Small intestine (tissue), 7 donors: ENCODE data around the gene PLB1. TPM values are rescaled to one million over a fixed set of nuclear protein-coding genes. Genes with fewer than 3 reads are reported as not detected.
"Not testable (repeated sequence)": the region's sequence is repeated elsewhere in the genome, so short reads cannot be mapped to it uniquely, and the experiment has no call there.

Experiments used
- DNase-seq, 2 donors: peaks; one replicate each; pipeline versions ENCODE4 v3.0.0 to v3.0.0-alpha.2; 2013
- FAIRE-seq: peaks from 2 replicates; lab custom pipeline; 2012; peaks lifted over from hg19 to GRCh38; lab: Jason Lieb, UNC
- H3K27ac ChIP-seq, 3 donors: one replicate each; pipeline ENCODE4 v1.5.1; 2013; ENCODE audit warnings: low read length in 2 of 3, mild to moderate bottlenecking in 2 of 3, control low read depth in 1 of 3, inconsistent platforms in 1 of 3, low read depth in 1 of 3, moderate library complexity in 1 of 3
- H3K27me3 ChIP-seq, 3 donors: one replicate each; pipeline ENCODE4 v1.6.1; 2013; ENCODE audit warnings: low read length in 3 of 3, inconsistent platforms in 1 of 3; ENCODE audit not compliant: control insufficient read depth in 3 of 3, insufficient read depth in 3 of 3
- H3K36me3 ChIP-seq, 3 donors: one replicate each; pipeline ENCODE4 v1.6.1; 2013; ENCODE audit warnings: low read length in 3 of 3, inconsistent platforms in 1 of 3, low read depth in 1 of 3, mild to moderate bottlenecking in 1 of 3, moderate library complexity in 1 of 3; ENCODE audit not compliant: control insufficient read depth in 3 of 3, insufficient read depth in 2 of 3
- H3K4me1 ChIP-seq, 3 donors: one replicate each; pipeline ENCODE4 v1.6.1; 2013; ENCODE audit warnings: low read length in 2 of 3, inconsistent platforms in 1 of 3, low read depth in 1 of 3, mild to moderate bottlenecking in 1 of 3, moderate library complexity in 1 of 3; ENCODE audit not compliant: control insufficient read depth in 3 of 3, insufficient read depth in 2 of 3
- H3K4me3 ChIP-seq, 3 donors: one replicate each; pipeline ENCODE4 v1.5.1; 2013; ENCODE audit warnings: low read length in 3 of 3, control low read depth in 1 of 3, inconsistent platforms in 1 of 3, low read depth in 1 of 3, mild to moderate bottlenecking in 1 of 3, moderate library complexity in 1 of 3
- H3K9me3 ChIP-seq, 2 donors: one replicate each; pipeline ENCODE4 v1.6.1; 2013; ENCODE audit warnings: low read depth in 1 of 2, low read length in 1 of 2; ENCODE audit not compliant: control insufficient read depth in 2 of 2, insufficient read depth in 1 of 2
- WGBS, 3 donors: extraction: QIAGEN DNeasy Blood & Tissue Kit; methylation state at CpG; one replicate each; pipeline ENCODE4 v1.1.7; 2013; 5-methylcytosine and 5-hydroxymethylcytosine counted together
- polyA plus RNA-seq, 4 donors: library from polyadenylated mRNA; stranded (reverse) in 3 of 4; unstranded in 1 of 4; fragments of 200-250 nt in 3 of 4; fragments of 120-200 nt in 1 of 4; gene quantifications; one replicate each; pipeline versions ENCODE4 v1.2.1 to v1.2.3, GENCODE V29; 2013
- donor health status: healthy with polysubstance abuse.
- donor health status: control.
- donor health status: control.
- donor health status: Bipolar disorder and iron deficiency.
- donor health status: healthy.

PLB1 gene
- polyA plus RNA-seq, 4 donors: 0.45 to 125 (median 1.1) TPM

GRCh38 chr2:28545590-28546200 lies 49.8 kb downstream of the PLB1 start:
- Histone ChIP-seq H3K27ac (peak overlapping the region; percentile 60 to 79 (median 73)), H3K27me3 (no peaks in the 10 kb centered on the region), H3K9me3 (no peaks in the 10 kb centered on the region), H3K4me1 (peaks cover 0 to 48% (median 18%) of the 10 kb centered on the region in 3 donors), H3K36me3 (no peaks in the 10 kb centered on the region), H3K4me3 (peak overlapping the region in 1 of 3 donors; percentile 2)
- FAIRE-seq: no peak
- peak; percentile 17 to 34 for DNase-seq
- WGBS, 3 donors: 45 to 71% (median 48%) methylated on average over 9 of the region's 9 CpGs

- FAIRE-seq: no peak
- H3K36me3 ChIP-seq: no peaks in the 10 kb centered on the region
- 21 to 46% (median 31%) methylated on average over 7 of the region's 7 CpGs for WGBS, 3 donors
- no peaks in the 10 kb centered on the region for H3K27me3 ChIP-seq
- H3K27ac ChIP-seq: no peak overlapping the region
- peak; percentile 32 to 53 for DNase-seq
- no peak overlapping the region for H3K4me3 ChIP-seq
- H3K9me3 ChIP-seq: no peaks in the 10 kb centered on the region
- peaks cover 0 to 48% (median 18%) of the 10 kb centered on the region in 3 donors for H3K4me1 ChIP-seq
Observed at GRCh38 chr2:28546242-28546641, 50.4 kb downstream of the PLB1 start.

- 18 to 57% (median 29%) methylated on average over 7 of the region's 7 CpGs for WGBS, 3 donors
- peak; percentile 67 to 83 for DNase-seq
- no peak for FAIRE-seq
- Histone ChIP-seq H3K4me1 (peaks cover 0 to 48% (median 18%) of the 10 kb centered on the region in 3 donors), H3K27me3 (no peaks in the 10 kb centered on the region), H3K36me3 (no peaks in the 10 kb centered on the region), H3K9me3 (no peaks in the 10 kb centered on the region), H3K4me3 (no peak overlapping the region), H3K27ac (peak overlapping the region; percentile 29 to 70 (median 61))
Observed at GRCh38 chr2:28547223-28547860, 51.5 kb downstream of the PLB1 start.

DNA sequence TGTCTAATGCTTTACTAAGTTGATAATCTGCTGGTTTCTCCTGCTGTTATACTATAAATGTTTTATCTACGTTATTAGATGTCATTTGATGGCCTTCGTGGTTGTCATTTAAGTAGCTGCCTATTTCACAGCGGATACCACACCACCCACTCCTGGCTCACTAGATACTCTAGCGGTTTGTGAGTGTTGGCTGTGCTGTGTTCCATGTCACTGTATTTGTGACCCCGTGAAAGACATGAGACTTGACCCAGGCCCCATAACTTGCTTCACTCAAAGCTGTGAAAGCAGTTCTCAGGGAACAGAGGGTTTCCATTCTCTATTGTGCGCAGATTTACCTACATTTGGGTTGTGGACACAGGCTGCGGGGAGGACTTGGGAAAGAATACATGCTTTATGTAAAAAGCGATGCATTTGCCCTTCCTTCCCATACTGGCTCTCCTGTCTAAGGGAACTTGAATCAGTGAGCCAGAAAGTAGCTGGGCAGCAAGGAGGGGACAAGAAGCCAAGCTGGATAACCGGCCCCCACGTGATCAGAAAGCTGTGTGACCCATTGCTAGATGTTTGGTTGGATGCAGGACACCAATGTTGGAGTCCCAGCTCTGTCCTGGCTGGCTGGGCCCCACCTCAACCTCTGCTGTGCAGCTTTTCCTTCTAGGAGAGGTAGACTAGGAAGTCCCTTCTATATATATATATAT lies 52.2 kb downstream of the PLB1 start:
- H3K27me3 ChIP-seq: no peaks in the 10 kb centered on the region
- 68 to 73% (median 72%) methylated on average over 10 of the region's 10 CpGs for WGBS, 3 donors
- H3K4me1 ChIP-seq: peaks cover 0 to 50% (median 18%) of the 10 kb centered on the region in 3 donors
- H3K9me3 ChIP-seq: no peaks in the 10 kb centered on the region
- H3K27ac ChIP-seq: no peak overlapping the region
- H3K36me3 ChIP-seq: no peaks in the 10 kb centered on the region
- H3K4me3 ChIP-seq: no peak overlapping the region
- DNase-seq (peak; percentile 19 to 42), FAIRE-seq (no peak)

DNA sequence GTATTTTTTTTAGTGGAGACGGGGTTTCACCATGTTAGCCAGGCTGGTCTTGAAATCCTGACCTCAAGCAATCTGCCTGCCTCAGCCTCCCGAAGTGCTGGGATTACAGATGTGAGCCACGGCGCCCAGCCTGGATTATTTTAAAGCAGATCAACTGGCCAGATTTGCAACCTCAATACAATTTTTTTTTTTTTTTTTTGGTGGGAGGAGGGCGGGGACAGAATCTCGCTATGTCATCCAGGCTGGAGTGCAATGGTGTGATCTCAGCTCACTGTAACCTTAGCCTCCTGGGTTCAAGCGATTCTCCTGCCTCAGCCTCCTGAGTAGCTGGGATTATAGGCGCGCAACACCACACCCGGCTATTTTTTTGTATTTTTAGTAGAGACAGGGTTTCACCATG lies 54.5 kb downstream of the PLB1 start:
- not testable (repeated sequence) for H3K36me3 ChIP-seq
- WGBS, 3 donors: 86 to 93% (median 92%) methylated on average over 10 of the region's 10 CpGs

GRCh38 chr2:28552045-28552823 lies 56.4 kb downstream of the PLB1 start:
- 55 to 60% (median 56%) methylated on average over 3 of the region's 3 CpGs for WGBS, 3 donors
- H3K27me3 ChIP-seq: no peaks in the 10 kb centered on the region
- no peaks in the 10 kb centered on the region for H3K9me3 ChIP-seq
- H3K27ac ChIP-seq: no peak overlapping the region
- no peaks in the 10 kb centered on the region for H3K36me3 ChIP-seq
- DNase-seq: peak; percentile 19 to 37
- FAIRE-seq: no peak
- no peak overlapping the region for H3K4me3 ChIP-seq
- H3K4me1 ChIP-seq: peaks cover 0 to 28% (median 3%) of the 10 kb centered on the region in 3 donors

More for the DNA sequence above, 54.5 kb downstream of the PLB1 start:
- not testable (repeated sequence) for H3K27me3 ChIP-seq, H3K4me3 ChIP-seq, DNase-seq, H3K27ac ChIP-seq, FAIRE-seq, H3K9me3 ChIP-seq
- H3K4me1 ChIP-seq: peaks cover 0 to 33% (median 13%) of the 10 kb centered on the region in 3 donors

DNA sequence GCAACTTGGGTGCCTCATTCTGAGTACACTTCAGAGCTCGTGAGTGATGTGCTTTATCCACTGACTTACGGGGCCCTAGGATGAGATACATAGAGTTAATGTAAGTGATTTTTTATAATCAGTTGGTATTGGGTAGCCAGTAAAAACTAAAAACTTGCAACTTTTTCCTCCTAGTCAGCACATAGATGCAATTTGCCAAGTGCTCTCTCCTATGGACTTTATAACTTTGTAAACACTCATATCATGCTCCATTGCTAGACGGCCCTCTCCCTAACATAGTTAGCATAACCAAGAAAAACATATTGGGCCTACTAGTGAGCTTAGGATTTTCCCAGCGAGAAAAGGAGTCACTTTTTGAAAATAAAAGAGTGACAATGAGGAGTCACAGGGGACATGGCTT lies 60.4 kb downstream of the PLB1 start:
- H3K9me3 ChIP-seq: no peaks in the 10 kb centered on the region
- DNase-seq (peak; percentile 48 to 57), FAIRE-seq (no peak)
- no peaks in the 10 kb centered on the region for H3K27me3 ChIP-seq
- H3K27ac ChIP-seq: peak overlapping the region in 1 of 3 donors; percentile 51
- 45 to 78% (median 66%) methylated on average over 4 of the region's 4 CpGs for WGBS, 3 donors
- H3K4me1 ChIP-seq: peaks cover 0 to 23% (median 2%) of the 10 kb centered on the region in 3 donors
- no peaks in the 10 kb centered on the region for H3K36me3 ChIP-seq
- no peak overlapping the region for H3K4me3 ChIP-seq
